ENCODE data around the gene ITSN2.

ITSN2 gene

DNA sequence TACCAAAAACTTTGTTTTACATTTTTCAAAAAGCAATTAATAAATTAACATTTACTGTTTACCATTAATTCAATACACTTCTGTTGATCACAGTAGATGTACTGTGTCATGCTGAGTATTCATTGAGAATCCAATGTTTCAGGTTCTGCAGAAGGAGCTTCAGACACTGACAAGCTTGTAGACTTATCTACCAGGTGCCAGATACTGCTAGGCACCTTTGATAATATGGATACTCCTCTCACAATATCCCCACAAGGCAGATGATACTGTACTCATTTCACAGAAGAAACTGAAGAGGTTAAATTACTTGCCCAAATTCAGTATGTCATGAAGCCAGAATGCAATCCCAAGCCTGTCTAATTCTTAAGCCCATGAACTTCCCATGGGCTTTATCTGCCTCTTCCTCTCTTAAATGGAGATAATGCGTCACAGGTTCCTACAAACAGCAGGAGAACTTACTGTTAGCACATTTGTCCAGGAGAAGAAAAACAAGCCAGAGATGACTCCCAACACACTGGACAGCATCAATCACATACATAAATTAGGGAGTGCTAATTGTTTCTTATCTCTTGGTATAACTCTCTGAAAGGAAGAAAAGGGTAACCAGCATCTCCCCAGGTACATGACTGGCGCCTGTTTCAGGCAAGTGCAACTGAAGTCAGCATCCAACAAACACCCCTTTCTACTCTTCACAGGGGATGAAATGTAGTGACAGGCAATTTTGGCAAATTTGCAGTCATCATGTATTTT lies 27.4 kb downstream of the ITSN2 start:
- Histone ChIP-seq H3K9ac (ENCODE audit: low read length) (no peak overlapping the region), H3K4me1 (ENCODE audit: control insufficient read depth, insufficient read depth, low read length) (peaks cover 5% of the 10 kb centered on the region), H3K27ac (ENCODE audit: low read depth, low read length) (no peak overlapping the region), H3K4me3 (ENCODE audit: low read depth, low read length) (no peak overlapping the region), H3K27me3 (ENCODE audit: control insufficient read depth, insufficient read depth, low read length) (no peaks in the 10 kb centered on the region), H3K9me3 (ENCODE audit: control insufficient read depth, insufficient read depth, low read depth, low read length) (no peaks in the 10 kb centered on the region), H3K36me3 (ENCODE audit: control insufficient read depth, insufficient read depth, low read length) (no peaks in the 10 kb centered on the region)

DNA sequence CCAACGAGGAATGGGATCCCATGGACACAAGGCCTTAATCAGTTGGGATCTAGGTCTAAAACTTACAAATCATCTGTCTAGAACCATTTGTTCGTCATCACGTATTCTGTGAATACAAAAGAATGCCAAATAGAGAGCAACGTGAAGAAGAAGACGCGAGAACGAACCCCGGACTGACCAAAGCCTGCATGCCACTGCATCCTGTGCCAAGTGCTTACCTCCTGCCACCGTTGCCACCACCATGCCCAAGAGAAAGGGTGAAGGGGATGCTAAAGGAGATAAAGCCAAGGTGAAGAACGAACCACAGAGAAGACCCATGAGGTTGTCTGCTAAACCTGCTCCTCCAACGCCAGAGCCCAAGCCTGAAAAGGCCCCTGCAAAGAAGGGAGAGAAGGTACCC lies 30.2 kb downstream of the ITSN2 start:
- no peak overlapping the region for H3K4me3 ChIP-seq (ENCODE audit: low read depth, low read length)
- H3K27me3 ChIP-seq (ENCODE audit: control insufficient read depth, insufficient read depth, low read length): no peaks in the 10 kb centered on the region
- no peaks in the 10 kb centered on the region for H3K36me3 ChIP-seq (ENCODE audit: control insufficient read depth, insufficient read depth, low read length)
- no peaks in the 10 kb centered on the region for H3K9me3 ChIP-seq (ENCODE audit: control insufficient read depth, insufficient read depth, low read depth, low read length)
- no peak overlapping the region for H3K27ac ChIP-seq (ENCODE audit: low read depth, low read length)
- peaks cover 4% of the 10 kb centered on the region; the same call in 1 of the 2 replicates for H3K4me1 ChIP-seq (ENCODE audit: control insufficient read depth, insufficient read depth, low read length)
- H3K9ac ChIP-seq (ENCODE audit: low read length): no peak overlapping the region

DNA sequence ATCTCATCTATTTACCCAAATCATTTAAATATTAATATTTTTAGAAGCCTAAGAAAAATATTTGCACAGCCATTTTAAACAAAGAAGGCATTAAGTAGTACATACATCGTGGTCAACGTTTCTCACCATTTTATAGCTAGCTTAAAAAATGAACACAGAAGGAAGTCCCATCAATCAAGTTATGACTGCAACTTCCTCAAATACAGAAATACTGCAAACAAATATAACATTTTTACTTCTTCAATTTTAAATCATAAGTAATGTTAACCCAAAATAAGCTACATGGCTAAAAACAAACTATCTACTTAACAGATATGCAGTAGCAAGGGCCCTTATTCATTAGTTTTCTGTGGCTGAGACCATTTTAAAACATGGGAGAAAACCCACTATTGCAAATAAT lies 30.6 kb downstream of the ITSN2 start:
- Histone ChIP-seq H3K27ac (ENCODE audit: low read depth, low read length) (no peak overlapping the region), H3K4me3 (ENCODE audit: low read depth, low read length) (no peak overlapping the region), H3K4me1 (ENCODE audit: control insufficient read depth, insufficient read depth, low read length) (peaks cover 4% of the 10 kb centered on the region; the same call in 1 of the 2 replicates), H3K9ac (ENCODE audit: low read length) (no peak overlapping the region), H3K9me3 (ENCODE audit: control insufficient read depth, insufficient read depth, low read depth, low read length) (no peaks in the 10 kb centered on the region), H3K27me3 (ENCODE audit: control insufficient read depth, insufficient read depth, low read length) (no peaks in the 10 kb centered on the region), H3K36me3 (ENCODE audit: control insufficient read depth, insufficient read depth, low read length) (no peaks in the 10 kb centered on the region)

GRCh38 chr2:24328010-24328409 lies 32.3 kb downstream of the ITSN2 start:
- H3K4me1 ChIP-seq (ENCODE audit: control insufficient read depth, insufficient read depth, low read length): peaks cover 4% of the 10 kb centered on the region; the same call in 1 of the 2 replicates

DNA sequence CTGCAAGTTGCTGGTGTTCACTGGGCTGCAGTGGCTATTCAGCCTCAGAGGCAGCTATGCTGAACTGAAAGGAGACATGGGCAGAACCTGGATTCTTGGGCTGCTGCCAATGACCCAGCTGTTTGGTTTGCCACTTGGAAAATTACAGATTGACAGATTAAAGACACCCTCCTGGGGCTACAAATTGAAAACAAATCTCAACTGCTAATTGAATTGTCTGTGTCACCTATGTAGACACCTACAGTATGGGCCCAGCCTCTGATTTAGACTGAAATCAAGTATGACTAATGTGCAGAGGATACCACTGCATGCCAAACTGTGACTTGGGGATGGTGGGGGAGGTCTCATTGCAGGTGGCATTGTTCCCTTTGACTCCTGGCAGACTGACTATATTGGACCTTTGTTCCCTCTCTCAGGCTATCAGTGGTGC lies 42.8 kb downstream of the ITSN2 start:
- H3K9me3 ChIP-seq (ENCODE audit: control insufficient read depth, insufficient read depth, low read depth, low read length): peaks cover 13% of the 10 kb centered on the region
- H3K27ac ChIP-seq (ENCODE audit: low read depth, low read length): no peak overlapping the region

More at GRCh38 chr2:24328010-24328409, 32.3 kb downstream of the ITSN2 start:
- H3K9me3 ChIP-seq (ENCODE audit: control insufficient read depth, insufficient read depth, low read depth, low read length): no peaks in the 10 kb centered on the region
- H3K27me3 ChIP-seq (ENCODE audit: control insufficient read depth, insufficient read depth, low read length): no peaks in the 10 kb centered on the region
- H3K27ac ChIP-seq (ENCODE audit: low read depth, low read length): no peak overlapping the region
- H3K9ac ChIP-seq (ENCODE audit: low read length): no peak overlapping the region
- H3K4me3 ChIP-seq (ENCODE audit: low read depth, low read length): no peak overlapping the region
- no peaks in the 10 kb centered on the region for H3K36me3 ChIP-seq (ENCODE audit: control insufficient read depth, insufficient read depth, low read length)

GRCh38 chr2:24315669-24316068 lies 44.7 kb downstream of the ITSN2 start:
- Histone ChIP-seq H3K4me3 (ENCODE audit: low read depth, low read length) (no peak overlapping the region), H3K9me3 (ENCODE audit: control insufficient read depth, insufficient read depth, low read depth, low read length) (peaks cover 13% of the 10 kb centered on the region), H3K4me1 (ENCODE audit: control insufficient read depth, insufficient read depth, low read length) (peaks cover 3% of the 10 kb centered on the region; the same call in 1 of the 2 replicates), H3K27ac (ENCODE audit: low read depth, low read length) (no peak overlapping the region), H3K36me3 (ENCODE audit: control insufficient read depth, insufficient read depth, low read length) (peaks cover 4% of the 10 kb centered on the region; the same call in 1 of the 2 replicates), H3K27me3 (ENCODE audit: control insufficient read depth, insufficient read depth, low read length) (no peaks in the 10 kb centered on the region), H3K9ac (ENCODE audit: low read length) (no peak overlapping the region)

More for the DNA sequence above, 42.8 kb downstream of the ITSN2 start:
- Histone ChIP-seq H3K4me1 (ENCODE audit: control insufficient read depth, insufficient read depth, low read length) (peaks cover 3% of the 10 kb centered on the region; the same call in 1 of the 2 replicates), H3K9ac (ENCODE audit: low read length) (no peak overlapping the region), H3K27me3 (ENCODE audit: control insufficient read depth, insufficient read depth, low read length) (no peaks in the 10 kb centered on the region), H3K4me3 (ENCODE audit: low read depth, low read length) (no peak overlapping the region), H3K36me3 (ENCODE audit: control insufficient read depth, insufficient read depth, low read length) (peaks cover 4% of the 10 kb centered on the region; the same call in 1 of the 2 replicates)

DNA sequence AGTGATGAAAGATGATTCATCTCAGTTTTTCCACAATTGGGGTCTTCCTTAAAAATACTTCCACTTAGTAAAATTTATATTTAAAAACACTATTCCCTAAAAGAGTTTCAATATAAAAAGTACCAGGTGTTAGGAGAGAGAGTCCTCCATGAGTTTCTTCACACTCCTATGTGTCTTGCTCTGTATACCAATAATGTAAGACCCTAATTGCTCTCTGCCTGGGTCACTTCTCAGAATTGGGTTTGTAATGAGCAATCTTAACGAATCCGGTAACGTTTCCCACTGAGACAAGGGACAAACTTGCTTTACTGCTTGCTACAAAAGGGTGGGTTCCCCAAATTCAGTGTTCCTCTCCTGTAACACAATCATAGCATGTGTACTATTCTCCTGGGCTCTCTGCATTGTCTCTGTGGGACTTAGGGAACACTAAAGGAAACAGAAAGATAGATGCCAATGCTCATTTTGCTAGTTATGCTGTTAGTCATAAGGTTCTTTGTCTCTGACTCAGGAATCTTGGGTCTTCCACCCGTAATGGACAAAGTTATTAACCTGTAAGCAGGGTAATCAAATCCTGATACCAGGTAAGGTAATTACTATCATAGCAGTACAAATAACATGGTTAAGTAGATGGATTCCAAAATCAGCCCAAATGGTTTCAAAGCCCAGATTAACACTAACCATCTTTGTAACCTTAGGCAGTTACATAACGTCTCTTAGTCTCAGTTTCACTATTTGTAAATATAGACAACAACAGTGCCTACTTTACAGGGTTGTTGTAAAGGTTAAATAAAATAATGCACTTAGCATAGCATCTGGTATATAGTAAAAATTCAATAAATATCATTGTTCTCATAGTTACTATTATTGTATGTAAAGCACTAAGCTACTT lies 46.3 kb downstream of the ITSN2 start:
- no peak overlapping the region for H3K27ac ChIP-seq (ENCODE audit: low read depth, low read length)
- H3K4me3 ChIP-seq (ENCODE audit: low read depth, low read length): no peak overlapping the region
- H3K36me3 ChIP-seq (ENCODE audit: control insufficient read depth, insufficient read depth, low read length): peaks cover 11% of the 10 kb centered on the region
- peaks cover 4% of the 10 kb centered on the region for H3K9me3 ChIP-seq (ENCODE audit: control insufficient read depth, insufficient read depth, low read depth, low read length)
- no peaks in the 10 kb centered on the region for H3K27me3 ChIP-seq (ENCODE audit: control insufficient read depth, insufficient read depth, low read length)
- H3K9ac ChIP-seq (ENCODE audit: low read length): no peak overlapping the region
- H3K4me1 ChIP-seq (ENCODE audit: control insufficient read depth, insufficient read depth, low read length): peaks cover 3% of the 10 kb centered on the region; the same call in 1 of the 2 replicates

DNA sequence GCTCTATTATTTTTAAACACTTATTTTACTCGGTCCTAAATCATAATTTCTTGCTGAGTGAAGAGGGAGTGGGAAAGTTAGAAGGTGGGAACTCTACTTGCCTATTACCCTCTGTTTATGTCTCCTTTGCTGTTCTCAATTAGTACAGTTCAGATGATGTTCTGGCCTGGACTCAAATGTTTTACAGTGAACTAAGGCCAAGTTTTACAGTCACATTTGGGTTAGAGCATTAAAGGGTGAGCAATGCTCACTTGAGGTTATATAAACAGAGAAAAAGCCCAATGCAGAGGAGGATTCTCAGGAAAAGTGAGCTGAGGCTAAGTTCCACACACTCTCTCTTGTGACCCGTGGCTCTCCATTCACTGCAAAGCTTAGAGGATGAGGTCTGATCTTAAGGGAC lies 52.4 kb downstream of the ITSN2 start:
- Histone ChIP-seq H3K9me3 (ENCODE audit: control insufficient read depth, insufficient read depth, low read depth, low read length) (no peaks in the 10 kb centered on the region), H3K4me1 (ENCODE audit: control insufficient read depth, insufficient read depth, low read length) (no peaks in the 10 kb centered on the region), H3K36me3 (ENCODE audit: control insufficient read depth, insufficient read depth, low read length) (peaks cover 16% of the 10 kb centered on the region)

GRCh38 chr2:24304631-24305030 lies 55.7 kb downstream of the ITSN2 start:
- H3K4me1 ChIP-seq (ENCODE audit: control insufficient read depth, insufficient read depth, low read length): no peaks in the 10 kb centered on the region
- no peak overlapping the region for H3K4me3 ChIP-seq (ENCODE audit: low read depth, low read length)
- no peak overlapping the region for H3K27ac ChIP-seq (ENCODE audit: low read depth, low read length)
- H3K27me3 ChIP-seq (ENCODE audit: control insufficient read depth, insufficient read depth, low read length): no peaks in the 10 kb centered on the region
- H3K9me3 ChIP-seq (ENCODE audit: control insufficient read depth, insufficient read depth, low read depth, low read length): no peaks in the 10 kb centered on the region
- H3K9ac ChIP-seq (ENCODE audit: low read length): no peak overlapping the region
- H3K36me3 ChIP-seq (ENCODE audit: control insufficient read depth, insufficient read depth, low read length): peaks cover 27% of the 10 kb centered on the region

More for the DNA sequence above, 52.4 kb downstream of the ITSN2 start:
- H3K27me3 ChIP-seq (ENCODE audit: control insufficient read depth, insufficient read depth, low read length): no peaks in the 10 kb centered on the region
- H3K27ac ChIP-seq (ENCODE audit: low read depth, low read length): no peak overlapping the region
- H3K4me3 ChIP-seq (ENCODE audit: low read depth, low read length): no peak overlapping the region
- no peak overlapping the region for H3K9ac ChIP-seq (ENCODE audit: low read length)

GRCh38 chr2:24304098-24304497 lies 56.2 kb downstream of the ITSN2 start:
- Histone ChIP-seq H3K4me3 (ENCODE audit: low read depth, low read length) (no peak overlapping the region), H3K9ac (ENCODE audit: low read length) (no peak overlapping the region), H3K9me3 (ENCODE audit: control insufficient read depth, insufficient read depth, low read depth, low read length) (no peaks in the 10 kb centered on the region), H3K36me3 (ENCODE audit: control insufficient read depth, insufficient read depth, low read length) (peaks cover 28% of the 10 kb centered on the region), H3K27me3 (ENCODE audit: control insufficient read depth, insufficient read depth, low read length) (no peaks in the 10 kb centered on the region), H3K4me1 (ENCODE audit: control insufficient read depth, insufficient read depth, low read length) (no peaks in the 10 kb centered on the region), H3K27ac (ENCODE audit: low read depth, low read length) (no peak overlapping the region)

- no peak overlapping the region for H3K4me3 ChIP-seq (ENCODE audit: low read depth, low read length)
- H3K9ac ChIP-seq (ENCODE audit: low read length): no peak overlapping the region
- no peaks in the 10 kb centered on the region for H3K4me1 ChIP-seq (ENCODE audit: control insufficient read depth, insufficient read depth, low read length)
- no peaks in the 10 kb centered on the region for H3K9me3 ChIP-seq (ENCODE audit: control insufficient read depth, insufficient read depth, low read depth, low read length)
- H3K36me3 ChIP-seq (ENCODE audit: control insufficient read depth, insufficient read depth, low read length): peaks cover 34% of the 10 kb centered on the region
- no peak overlapping the region for H3K27ac ChIP-seq (ENCODE audit: low read depth, low read length)
- H3K27me3 ChIP-seq (ENCODE audit: control insufficient read depth, insufficient read depth, low read length): no peaks in the 10 kb centered on the region
Observed at GRCh38 chr2:24301599-24301998, 58.7 kb downstream of the ITSN2 start.

Measured in HUES6 (cell line).